ENCODE measurements around the gene LRMDA. TPM values are rescaled to one million over a fixed set of nuclear protein-coding genes. Genes with fewer than 3 reads are reported as not detected.
A peak's percentile ranks its signal among the peaks of the same experiment; 100 is the strongest.

Gene LRMDA
- total RNA-seq, 1 donor from 2014 or later = not detected

- intact Hi-C loops (cut with micrococcal nuclease) = loop anchor here (5.0 kb wide), 1 partner anchor 1142 kb away; the partner anchor contains the start of gene ZNF503
- CTCF ChIA-PET = no interaction called here
- POLR2A ChIA-PET = no interaction called here
- Mint-ChIP-seq H3K9me3 (no peaks in the 10 kb centered on the region), H3K4me1 (no peaks in the 10 kb centered on the region), H3K27me3 (no peaks in the 10 kb centered on the region), H3K27ac (no peak overlapping the region), H3K36me3 (ENCODE audit: low read depth) (no peaks in the 10 kb centered on the region), H3K4me3 (no peak overlapping the region)
- DNase-seq (no peak), ATAC-seq (ENCODE audit: low read depth) (no peak)
- TF ChIP-seq CTCF (IDR thresholded peaks at IDR 0.05) = no peak
Measured at GRCh38 chr10:76544789-76545188, 1113.4 kb downstream of the LRMDA start.

GRCh38 chr10:76546411-76546810 is 1115.0 kb downstream of the LRMDA start:
- no peak for TF ChIP-seq CTCF (IDR thresholded peaks at IDR 0.05)
- CTCF ChIA-PET = interaction anchor here (1.5 kb wide), 1 partner anchor 357 kb away, joined by 5 read pairs; no protein-coding TSS in a partner anchor
- Mint-ChIP-seq H3K27me3 (no peaks in the 10 kb centered on the region), H3K36me3 (ENCODE audit: low read depth) (no peaks in the 10 kb centered on the region), H3K4me3 (no peak overlapping the region), H3K27ac (no peak overlapping the region), H3K9me3 (no peaks in the 10 kb centered on the region), H3K4me1 (no peaks in the 10 kb centered on the region)
- intact Hi-C loops (cut with micrococcal nuclease) = loop anchor here (2.0 to 5.0 kb wide), 2 partner anchors 440 to 1144 kb away; partner anchors contain the start of gene ZNF503
- no peak for ATAC-seq (ENCODE audit: low read depth)
- POLR2A ChIA-PET = no interaction called here
- no peak for DNase-seq

- no peak overlapping the region for H3K4me3 Mint-ChIP-seq
- peak; percentile 15 for TF ChIP-seq CTCF (IDR thresholded peaks at IDR 0.05)
- DNase-seq (no peak), ATAC-seq (ENCODE audit: low read depth) (no peak)
- H3K27me3 Mint-ChIP-seq = no peaks in the 10 kb centered on the region
- H3K36me3 Mint-ChIP-seq (ENCODE audit: low read depth) = no peaks in the 10 kb centered on the region
- no peak overlapping the region for H3K27ac Mint-ChIP-seq
- H3K9me3 Mint-ChIP-seq = no peaks in the 10 kb centered on the region
- no peaks in the 10 kb centered on the region for H3K4me1 Mint-ChIP-seq
- POLR2A ChIA-PET = no interaction called here
- CTCF ChIA-PET = interaction anchor here (0.8 to 1.5 kb wide), 2 partner anchors 18 to 356 kb away, joined by 3 to 5 read pairs; no protein-coding TSS in a partner anchor
- intact Hi-C loops (cut with micrococcal nuclease) = loop anchor here (2.0 to 5.0 kb wide), 2 partner anchors 439 to 1145 kb away; partner anchors contain the start of gene ZNF503
Measured at GRCh38 chr10:76547352-76547972, 1116.0 kb downstream of the LRMDA start.

GRCh38 chr10:76548716-76549115 is 1117.3 kb downstream of the LRMDA start:
- H3K4me1 Mint-ChIP-seq = no peaks in the 10 kb centered on the region
- no peaks in the 10 kb centered on the region for H3K36me3 Mint-ChIP-seq (ENCODE audit: low read depth)
- no peak for ATAC-seq (ENCODE audit: low read depth)
- ChIA-PET POLR2A (no interaction called here), CTCF (interaction anchor here (0.6 kb wide), 1 partner anchor 19 kb away, joined by 3 read pairs; no protein-coding TSS in a partner anchor)
- intact Hi-C loops (cut with micrococcal nuclease) = loop anchor here (5.0 kb wide), 1 partner anchor 1146 kb away; the partner anchor contains the start of gene ZNF503
- H3K9me3 Mint-ChIP-seq = no peaks in the 10 kb centered on the region
- H3K27me3 Mint-ChIP-seq = no peaks in the 10 kb centered on the region
- no peak for TF ChIP-seq CTCF (IDR thresholded peaks at IDR 0.05)
- no peak for DNase-seq
- no peak overlapping the region for H3K27ac Mint-ChIP-seq
- H3K4me3 Mint-ChIP-seq = no peak overlapping the region

- no peaks in the 10 kb centered on the region for H3K27me3 Mint-ChIP-seq
- ChIA-PET CTCF (interaction anchor here (0.6 kb wide), 1 partner anchor 18 kb away, joined by 3 read pairs; no protein-coding TSS in a partner anchor), POLR2A (no interaction called here)
- no peaks in the 10 kb centered on the region for H3K9me3 Mint-ChIP-seq
- no peak overlapping the region for H3K27ac Mint-ChIP-seq
- H3K36me3 Mint-ChIP-seq (ENCODE audit: low read depth) = no peaks in the 10 kb centered on the region
- intact Hi-C loops (cut with micrococcal nuclease) = loop anchor here (5.0 kb wide), 1 partner anchor 1147 kb away; the partner anchor contains the start of gene ZNF503
- H3K4me3 Mint-ChIP-seq = no peak overlapping the region
- DNase-seq (no peak), ATAC-seq (ENCODE audit: low read depth) (no peak)
- no peaks in the 10 kb centered on the region for H3K4me1 Mint-ChIP-seq
- TF ChIP-seq CTCF (IDR thresholded peaks at IDR 0.05) = no peak
Measured at GRCh38 chr10:76549171-76549570, 1117.7 kb downstream of the LRMDA start.

Measured in activated B cell treated with CpG ODN at 0.5 μM for 24 hours (primary cell).